NCI-H2029 treated with DMSO at 0.1 percent for 48 hours (cell line): ENCODE measurements around the gene HSD17B3.
"Not testable (repeated sequence)": the region's sequence is repeated elsewhere in the genome, so short reads cannot be mapped to it uniquely, and the experiment has no call there.

ENCODE experiments used
- DNase-seq: peaks from one replicate; lab custom pipeline; 2025; lab: John Stamatoyannopoulos, UW

The HSD17B3 gene

DNA sequence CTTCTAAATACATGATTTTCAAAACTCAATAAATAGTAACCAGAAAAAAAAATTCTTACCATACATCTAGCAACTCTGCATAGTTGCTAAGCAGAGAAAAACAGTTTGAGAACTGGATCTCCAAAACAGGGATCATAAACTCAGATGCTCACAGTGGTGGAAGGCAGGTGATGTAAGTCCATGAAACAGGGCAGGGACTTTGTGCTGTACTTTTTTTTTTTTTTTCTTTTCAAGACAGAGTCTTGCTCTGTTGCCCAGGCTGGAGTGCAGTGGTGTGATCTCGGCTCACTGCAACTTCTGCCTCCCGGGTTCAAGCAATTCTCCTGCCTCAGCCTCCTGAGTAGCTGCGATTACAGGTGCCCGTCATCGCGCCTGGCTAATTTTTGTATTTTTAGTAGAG is 5.0 kb upstream of the HSD17B3 start:
- DNase-seq: not testable (repeated sequence)

DNA sequence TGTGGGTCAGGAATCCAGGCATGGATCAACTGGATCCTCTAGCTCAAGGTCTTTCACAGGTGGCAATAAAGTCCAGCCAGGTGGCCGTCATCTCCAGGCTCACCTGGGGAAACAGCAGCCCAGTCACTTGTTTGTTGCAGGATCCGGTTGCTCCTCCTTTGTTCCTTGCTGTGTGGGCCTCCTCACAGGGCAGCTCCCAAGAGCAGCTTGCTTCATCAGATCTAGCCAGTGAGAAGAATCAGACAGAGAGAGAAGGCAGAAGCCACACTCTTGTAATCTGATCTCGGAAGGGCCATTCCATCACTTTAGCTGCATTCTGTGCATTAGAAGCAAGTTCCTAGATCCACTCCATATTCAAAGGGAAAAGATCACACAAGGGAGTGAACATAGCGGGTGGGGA is 3.2 kb upstream of the HSD17B3 start:
- DNase-seq: no peak

DNA sequence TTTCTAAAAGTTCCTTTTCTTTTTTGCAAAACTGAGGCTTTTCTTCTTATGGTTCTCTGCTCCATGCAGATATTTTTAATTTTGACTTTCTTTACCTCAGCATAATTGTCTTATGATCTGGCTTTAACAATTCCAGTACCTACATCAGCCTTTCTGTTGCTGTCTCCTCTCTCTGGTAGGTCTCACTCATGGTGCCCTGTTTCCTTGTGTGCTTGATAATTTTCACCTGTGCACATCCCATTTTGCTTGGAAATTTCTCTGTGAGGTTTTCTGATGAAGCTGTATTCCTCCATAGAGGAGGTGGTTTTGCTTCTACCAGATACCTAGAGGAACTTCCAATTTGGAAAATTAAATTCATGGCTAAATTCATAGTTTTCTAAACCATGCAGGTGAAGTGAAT is 2.3 kb upstream of the HSD17B3 start:
- no peak for DNase-seq

DNA sequence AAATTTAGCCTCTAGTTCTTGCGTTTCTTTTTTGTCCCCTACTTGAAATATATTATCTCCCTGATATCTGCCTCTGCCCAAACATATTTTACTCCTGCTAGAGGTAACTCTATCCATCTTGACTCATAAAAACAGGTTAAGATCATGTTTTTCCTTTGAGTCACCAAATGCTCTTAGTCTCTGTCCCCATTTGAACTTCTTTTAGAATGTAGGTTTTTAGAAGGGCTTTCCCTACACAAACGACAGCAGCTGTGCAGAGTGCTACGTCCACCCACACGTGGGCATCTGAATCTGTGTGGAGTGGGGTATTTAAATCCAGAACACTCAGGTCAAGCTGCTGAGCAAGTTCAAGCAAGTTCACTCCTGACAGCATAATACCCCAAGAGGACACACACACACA is 2.2 kb downstream of the HSD17B3 start:
- no peak for DNase-seq

DNA sequence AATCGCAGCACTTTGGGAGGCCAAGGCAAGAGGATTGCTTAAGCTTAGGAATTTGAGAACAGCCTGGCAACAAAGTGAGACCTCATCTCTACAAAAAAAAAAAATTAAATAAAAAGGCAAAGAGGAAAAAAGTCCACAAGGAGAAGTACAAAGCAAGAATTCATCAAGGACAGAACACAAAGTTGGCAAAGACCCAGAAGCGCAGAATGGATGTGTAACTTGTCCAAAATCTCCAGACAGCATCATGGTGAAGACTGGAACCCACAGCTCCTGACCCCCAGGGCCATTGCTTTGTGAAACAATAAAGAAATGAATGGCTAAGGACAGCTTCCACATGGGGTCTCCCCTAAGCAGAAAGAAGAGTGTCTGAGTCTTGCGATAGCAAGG is 7.8 kb downstream of the HSD17B3 start:
- no peak for DNase-seq

DNA sequence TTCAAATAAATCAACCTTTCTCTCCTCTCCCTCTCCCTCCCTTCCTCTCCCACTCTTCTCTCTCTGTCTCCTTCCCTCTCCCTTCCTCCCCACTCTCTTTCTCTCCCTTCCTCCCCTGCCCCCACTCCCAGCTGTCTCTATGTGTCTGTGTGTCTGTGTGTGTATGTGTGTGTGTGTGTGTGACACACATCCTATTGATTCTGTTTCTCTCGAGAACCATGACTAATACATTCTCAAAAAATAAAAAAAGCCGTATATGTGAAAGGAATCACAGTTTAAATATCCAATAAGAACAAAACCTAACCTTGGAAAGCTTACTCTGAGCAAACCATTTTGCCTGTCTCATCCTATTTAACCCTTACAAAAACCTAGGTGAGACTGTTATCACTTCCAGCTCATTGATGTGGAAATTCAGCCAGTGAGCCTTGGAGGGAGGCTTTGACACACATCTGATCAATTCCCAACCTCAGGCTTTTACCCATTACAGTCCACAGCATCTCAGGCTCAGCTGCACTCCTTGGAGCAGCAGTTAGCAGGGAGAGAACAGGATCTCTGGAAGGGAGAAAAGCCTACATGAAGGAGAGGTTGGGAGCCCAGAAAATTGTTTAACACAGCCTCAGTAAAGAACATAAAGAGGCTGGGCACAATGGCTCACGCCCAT is 8.3 kb downstream of the HSD17B3 start:
- no peak for DNase-seq

DNA sequence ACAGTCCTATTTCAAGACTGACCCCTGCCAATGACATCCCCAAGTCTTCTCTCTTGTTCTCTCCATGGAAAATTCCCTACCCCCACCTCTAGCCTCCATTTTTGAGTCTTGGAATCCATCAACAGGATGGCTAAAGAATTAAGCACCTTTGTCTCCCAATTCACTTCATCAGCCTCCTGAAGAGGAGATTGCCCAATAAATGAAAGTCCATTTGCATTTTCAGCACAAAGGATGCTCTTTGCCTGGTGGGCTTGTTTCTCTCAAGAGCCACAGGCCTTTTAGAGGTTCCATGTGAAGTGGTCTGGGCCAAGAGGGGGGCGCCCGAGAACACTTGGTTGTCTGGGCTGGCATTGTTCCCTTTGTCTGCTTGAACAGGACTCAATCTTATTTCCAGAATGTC is 12.6 kb downstream of the HSD17B3 start:
- DNase-seq: no peak

DNA sequence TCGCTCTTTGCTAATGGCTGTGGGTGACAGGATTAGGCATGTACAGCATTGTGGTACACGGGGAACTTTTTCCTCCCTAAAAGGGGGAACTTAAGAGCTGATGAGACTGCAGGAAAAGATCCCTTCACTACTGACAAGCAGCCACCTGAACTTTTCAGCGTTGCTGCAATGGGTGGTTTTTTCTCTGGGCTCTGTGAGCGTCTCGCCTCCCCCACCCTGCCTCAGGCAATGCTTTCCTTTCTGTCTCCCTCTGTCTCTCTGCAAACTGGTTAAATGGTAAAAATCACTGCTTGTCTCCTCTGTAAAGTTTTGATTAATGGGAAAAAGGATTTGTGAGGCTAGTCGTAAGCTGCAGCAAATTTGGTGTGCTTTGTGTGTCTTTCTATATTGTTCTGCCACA is 20.3 kb downstream of the HSD17B3 start:
- no peak for DNase-seq

DNA sequence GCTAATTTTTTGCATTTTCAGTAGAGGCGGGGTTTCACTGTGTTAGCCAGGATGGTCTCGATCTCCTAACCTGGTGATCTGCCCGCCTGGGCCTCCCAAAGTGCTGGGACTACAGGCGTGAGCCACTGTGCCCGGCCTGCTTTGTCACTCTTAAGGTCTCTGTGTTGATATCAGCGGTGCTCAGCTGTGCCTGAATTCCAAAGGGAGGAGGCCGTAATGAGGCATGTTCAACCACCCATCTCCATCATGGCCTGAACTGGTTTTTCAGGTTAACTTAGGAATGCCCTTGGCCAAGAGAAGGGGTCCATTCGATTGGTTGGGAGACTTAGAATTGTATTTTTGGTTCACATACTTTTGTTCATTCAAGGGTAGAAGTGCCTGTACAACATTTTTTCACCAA is 22.0 kb downstream of the HSD17B3 start:
- no peak for DNase-seq

DNA sequence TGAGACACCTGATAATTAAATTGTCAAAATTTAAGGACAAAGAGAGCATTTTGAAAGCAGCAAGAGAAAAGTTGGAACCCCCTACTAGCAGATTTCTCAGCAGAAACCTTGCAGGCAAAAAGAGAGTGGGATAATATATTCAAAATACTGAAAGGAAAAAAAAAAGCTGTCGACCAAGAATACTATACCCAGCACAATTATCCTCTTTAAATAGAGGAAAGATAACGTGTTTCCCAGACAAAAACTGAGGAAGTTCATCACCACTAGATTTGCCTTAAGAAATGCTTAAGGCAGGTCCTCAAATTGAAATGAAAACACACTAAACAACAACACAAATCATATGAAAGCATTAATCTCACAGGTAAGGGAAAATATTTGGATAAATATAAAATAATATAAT is 27.0 kb downstream of the HSD17B3 start:
- DNase-seq: no peak

DNA sequence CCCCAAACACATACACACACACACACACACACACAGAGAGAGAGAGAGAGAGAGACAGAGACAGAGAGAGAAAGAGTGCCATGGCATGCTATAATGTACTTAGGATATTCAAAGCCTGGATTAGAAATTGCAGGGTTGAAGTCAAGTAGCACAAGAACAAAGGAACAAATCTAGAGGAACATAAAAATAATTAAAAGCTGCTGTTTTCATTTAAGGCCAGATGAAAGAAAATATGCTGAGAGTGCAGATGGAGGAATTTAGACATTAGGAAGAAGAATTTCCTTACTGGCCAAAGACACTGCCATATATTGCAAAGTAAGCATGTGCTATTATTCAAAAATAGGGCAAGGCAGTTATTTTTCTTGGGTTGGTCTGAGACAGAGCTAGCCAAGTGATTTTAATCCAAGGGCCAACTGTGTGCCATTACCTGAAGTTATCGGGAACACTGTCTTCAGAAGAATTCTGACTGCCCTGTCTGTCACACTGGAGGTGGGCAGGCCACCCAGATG is 31.7 kb downstream of the HSD17B3 start:
- no peak for DNase-seq

DNA sequence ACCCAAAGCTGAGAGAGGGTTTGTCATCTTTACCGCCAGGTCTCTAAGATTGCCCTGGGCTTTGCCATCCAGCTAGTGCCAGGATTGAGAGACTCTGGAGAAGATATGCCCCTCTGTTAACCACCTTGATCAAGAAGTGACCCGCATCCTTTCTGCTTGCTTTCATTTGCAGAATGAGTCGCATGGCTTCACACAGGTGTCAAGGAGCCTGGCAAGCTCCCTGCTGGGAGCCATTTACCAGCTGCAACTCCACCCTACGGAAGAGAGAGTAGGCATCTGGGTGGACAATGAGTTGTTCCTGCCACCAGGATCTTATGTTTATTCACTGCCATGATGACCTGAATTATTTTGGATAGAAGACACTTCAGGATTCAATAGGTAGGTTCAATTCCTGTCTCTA is 43.0 kb downstream of the HSD17B3 start:
- DNase-seq: no peak

DNA sequence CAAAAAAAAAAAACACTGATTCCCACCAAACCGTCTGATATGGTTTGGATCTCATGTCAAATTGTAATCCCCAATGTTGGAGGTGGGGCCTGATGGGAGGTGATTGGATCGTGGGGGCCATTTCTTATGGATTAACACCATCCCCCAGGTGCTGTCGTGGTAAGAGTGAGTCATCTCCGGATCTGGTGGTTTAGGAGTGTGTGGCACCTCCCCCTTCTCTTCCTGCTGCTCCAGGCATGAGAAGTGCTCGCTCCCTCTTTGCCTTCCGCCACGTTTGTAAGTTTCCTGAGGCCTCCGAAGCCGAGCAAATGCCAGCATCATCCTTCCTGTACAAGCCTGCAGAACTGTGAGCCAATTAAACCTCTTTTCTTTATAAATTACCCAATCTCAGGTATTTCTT is 45.2 kb downstream of the HSD17B3 start:
- DNase-seq: no peak

DNA sequence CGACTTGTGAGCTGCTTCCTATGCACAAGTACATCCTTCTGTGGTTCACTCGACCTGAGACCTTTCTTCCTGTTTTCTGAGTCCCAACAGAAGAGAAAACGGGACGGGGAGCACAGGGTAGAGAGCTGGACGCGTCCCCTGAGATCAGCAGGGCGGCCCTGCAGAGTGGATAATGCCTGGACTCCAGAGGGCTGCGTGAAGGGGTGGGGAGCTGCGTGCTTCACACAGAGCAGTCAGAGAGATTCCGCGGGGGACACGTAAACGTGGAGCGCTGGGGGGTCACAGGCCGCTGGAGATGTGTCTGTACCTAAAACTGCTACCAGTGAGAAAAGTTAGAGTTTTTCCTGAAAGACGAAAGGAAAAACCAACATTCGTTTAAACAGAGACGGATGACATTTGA is 46.3 kb downstream of the HSD17B3 start:
- DNase-seq: no peak

DNA sequence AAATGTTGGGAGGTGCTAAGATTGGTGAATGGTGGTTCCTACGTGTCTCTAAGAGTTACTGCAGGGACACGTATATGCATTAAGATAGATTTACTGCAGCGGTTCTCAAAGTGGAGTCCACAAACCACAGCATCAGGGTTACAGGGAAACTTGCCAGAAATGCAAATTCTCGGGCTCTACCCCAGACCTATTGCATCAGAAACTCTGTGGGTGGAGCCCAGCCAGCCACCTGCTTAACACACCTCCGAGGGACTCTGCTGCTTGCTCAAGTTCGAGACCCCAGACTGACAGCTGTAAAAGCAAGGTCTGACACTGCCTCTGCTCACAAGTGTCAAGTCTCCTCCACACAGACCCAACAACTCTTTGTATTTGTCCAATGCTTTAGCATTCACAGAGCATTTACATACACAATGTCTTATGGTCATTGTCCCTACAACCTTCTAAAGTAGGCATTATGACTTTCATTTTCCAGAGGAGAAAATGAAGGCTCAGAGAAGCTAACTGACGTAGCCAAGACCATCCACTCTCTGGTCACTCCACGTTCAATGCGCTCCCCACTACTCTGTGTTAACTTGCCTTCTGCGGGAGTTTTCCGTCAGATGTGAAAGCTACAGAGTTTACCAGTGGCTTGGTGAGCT is 48.8 kb downstream of the HSD17B3 start:
- no peak for DNase-seq

DNA sequence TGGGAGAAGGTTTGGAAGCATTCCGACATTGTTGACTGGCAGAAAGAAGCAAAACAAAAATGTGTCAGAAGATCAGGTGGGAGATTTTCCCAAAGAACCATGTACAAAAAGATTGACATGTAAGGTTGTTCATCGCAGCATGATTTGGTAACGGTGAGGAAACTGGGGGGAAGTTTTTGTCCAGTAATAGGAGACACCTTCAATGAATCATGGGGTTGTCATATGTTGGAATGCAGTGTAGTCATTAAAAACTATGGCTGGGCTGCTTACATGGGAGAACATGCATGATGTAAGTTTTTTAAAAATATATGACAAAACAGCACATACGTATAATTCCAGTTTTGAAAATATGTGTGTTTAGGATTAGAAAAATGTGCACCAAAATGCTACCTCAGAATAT is 50.5 kb downstream of the HSD17B3 start:
- DNase-seq: no peak

DNA sequence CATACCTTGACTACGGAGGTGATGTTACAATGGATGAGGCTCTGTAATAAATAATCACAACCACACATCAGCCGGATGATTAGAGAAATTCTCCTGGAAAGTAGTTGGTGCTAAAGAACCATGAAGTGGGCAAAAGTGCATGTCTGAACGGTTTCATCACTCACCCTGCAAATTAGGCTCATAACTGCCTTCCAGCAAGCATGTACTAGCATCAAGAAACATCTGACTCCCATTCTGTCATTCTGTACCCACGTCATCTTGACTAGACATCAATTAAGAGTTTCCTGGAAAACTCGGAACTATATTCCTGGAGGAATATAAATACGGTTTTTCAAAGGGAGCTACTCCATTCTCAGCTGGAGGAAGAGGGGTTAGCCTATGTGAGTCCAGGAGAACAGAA is 52.2 kb downstream of the HSD17B3 start:
- DNase-seq: no peak

DNA sequence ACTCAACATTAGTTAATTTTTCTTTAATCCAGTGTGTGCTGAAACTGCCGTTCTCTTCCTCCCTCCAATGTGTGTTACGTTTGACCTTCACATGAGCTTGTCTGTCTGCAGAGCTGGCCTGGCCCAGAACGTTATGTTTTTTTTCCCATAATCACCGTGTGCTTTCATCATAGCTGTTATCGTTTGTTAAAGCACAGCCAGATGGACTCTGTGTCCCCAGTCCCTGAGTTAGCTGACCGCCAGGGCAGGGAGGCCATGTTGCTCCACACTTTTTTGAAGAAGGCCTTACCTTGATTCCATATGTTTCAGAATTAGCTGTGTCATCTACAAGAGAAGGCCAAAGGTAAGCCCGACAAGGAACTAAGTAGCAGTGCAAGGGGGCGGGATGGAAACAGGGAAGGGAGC is 55.7 kb downstream of the HSD17B3 start:
- no peak for DNase-seq

DNA sequence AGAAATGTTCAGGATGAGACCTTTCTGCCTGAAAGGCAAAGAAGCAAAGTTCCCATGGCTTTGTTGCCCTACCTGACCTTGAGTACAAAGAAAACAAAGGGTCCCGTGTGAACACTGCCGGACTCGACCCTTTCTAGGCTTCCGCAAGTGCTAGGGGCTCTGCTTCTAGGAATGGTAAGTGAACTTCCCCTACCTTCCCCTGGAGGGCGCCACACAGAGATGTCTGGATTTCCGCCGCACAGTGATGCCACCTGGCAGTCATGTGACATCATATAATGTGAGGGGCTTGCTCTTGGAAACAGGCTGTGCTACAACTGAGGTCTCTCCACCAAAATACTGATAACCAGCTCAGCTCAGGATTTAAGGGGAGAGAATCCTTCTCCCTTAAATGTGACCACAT is 56.6 kb downstream of the HSD17B3 start:
- no peak for DNase-seq

DNA sequence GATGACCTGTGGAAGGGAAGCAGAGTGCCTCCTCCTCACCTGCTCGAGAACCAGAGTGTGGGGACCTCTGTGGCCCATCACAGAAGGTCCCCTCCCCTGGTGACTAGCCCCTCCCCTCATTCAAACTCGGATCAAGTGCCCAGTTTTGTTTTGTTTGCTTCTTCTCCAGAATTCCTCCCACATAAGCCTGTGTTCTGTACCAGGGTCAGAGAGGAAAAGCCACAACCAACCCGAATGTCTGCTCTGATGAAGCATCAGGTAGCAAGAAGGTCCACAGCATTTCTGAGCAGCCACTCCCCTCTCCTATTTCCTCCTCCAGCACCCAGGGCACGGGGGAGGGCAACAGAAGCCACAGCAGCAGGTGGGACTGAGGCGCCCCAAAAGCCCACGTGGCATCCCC is 58.2 kb downstream of the HSD17B3 start:
- no peak for DNase-seq

DNA sequence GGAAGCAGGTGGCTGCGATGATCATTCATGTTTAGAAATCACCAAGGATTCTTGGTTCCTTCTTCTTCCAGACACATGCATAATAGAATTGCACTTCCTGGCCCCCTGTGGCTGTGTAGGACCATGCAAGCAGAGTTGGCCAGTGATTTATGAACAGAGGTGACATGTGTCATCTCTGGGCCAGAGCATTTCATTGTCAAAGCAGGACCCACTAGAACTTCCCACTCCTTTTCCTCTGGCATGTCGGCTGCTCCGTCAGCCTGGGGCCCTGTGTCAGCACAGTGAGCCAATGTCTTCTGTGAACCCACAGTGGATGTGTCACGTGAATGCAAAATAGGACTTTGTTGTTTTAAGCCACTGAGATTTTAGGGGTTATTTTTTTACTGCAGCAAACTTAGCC is 59.2 kb downstream of the HSD17B3 start:
- no peak for DNase-seq

DNA sequence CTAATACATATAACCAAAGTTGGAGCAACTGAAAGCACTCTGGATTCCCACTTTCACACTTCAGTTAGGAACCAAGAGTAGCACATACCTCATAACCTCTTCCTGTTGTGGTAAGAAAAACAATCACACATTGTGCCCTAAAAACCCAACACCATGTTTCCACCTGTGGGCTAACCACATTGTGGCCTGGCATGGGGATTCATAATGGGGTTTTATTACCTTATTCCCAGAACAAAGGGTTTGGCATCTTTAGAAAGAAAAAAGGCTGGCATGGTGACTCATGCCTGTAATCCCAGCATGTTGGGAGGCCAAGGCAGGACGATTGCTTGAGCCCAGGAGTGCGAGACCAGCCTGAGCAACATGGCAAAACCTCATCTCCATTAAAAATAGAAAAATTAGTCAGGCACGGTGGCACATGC is 60.6 kb downstream of the HSD17B3 start:
- DNase-seq: no peak

DNA sequence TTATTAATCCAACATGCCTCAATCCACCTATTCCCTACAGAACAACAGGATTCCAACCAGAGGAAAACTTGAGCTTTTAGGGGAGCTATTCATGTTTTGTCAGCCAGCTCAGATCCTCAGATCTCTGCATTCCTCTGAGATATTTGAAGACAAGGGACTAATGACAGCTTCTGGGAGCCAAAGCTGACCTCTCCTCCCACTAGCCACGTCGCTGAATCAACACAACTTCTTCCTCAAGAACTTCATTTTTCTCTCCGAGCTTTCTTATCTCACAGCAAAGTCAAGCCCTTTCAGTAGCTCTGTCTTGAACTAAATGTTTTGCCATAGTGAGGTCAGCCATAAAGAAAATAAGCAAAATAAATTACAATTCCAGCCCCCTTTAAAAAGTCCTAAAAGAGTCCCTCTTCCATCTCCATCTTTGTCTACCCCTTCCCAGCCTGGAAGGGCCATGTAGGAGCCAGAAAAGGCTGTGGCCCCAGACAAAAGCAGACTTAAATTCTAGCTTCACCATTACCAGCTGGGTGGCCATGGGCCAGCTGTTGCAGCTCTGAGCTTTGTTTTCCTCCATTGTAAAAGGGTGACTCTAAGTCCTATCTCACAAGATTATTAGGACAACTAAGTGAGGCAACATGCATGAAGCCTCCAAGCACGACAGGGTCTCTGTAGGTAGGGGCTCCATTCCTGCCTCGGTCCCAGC is 65.0 kb downstream of the HSD17B3 start:
- DNase-seq: no peak
